ENCODE measurements around the gene TYK2. TPM values are rescaled to one million over a fixed set of nuclear protein-coding genes. Genes with fewer than 3 reads are reported as not detected.
A peak's percentile ranks its signal among the peaks of the same experiment; 100 is the strongest.
"Not testable (repeated sequence)": the region's sequence is repeated elsewhere in the genome, so short reads cannot be mapped to it uniquely, and the experiment has no call there.

TYK2 gene
- polyA plus RNA-seq, 6 donors from 2014 or later: 26.1 to 67.7 (median 48.5) TPM

- peaks cover 0 to 22% of the 10 kb centered on the region in 2 donors for H3K36me3 Mint-ChIP-seq
- H3K4me3 Mint-ChIP-seq: no peak overlapping the region
- H3K4me1 Mint-ChIP-seq: peaks cover 0 to 11% (median 5%) of the 10 kb centered on the region in 3 donors
- H3K9me3 Mint-ChIP-seq: no peaks in the 10 kb centered on the region
- no peak for DNase-seq
- H3K27me3 Mint-ChIP-seq: no peaks in the 10 kb centered on the region
- no peak for ATAC-seq (ENCODE audit: low read depth in 2 of 2)
- H3K27ac Mint-ChIP-seq: no peak overlapping the region
Observed at GRCh38 chr19:10356431-10356830, 23.9 kb downstream of the TYK2 start.

GRCh38 chr19:10353793-10354391 lies 26.5 kb downstream of the TYK2 start:
- Mint-ChIP-seq H3K4me1 (peaks cover 0 to 6% (median 0%) of the 10 kb centered on the region in 3 donors), H3K9me3 (no peaks in the 10 kb centered on the region), H3K27ac (peak overlapping the region in 1 of 6 donors; percentile 16), H3K36me3 (peaks cover 0 to 14% of the 10 kb centered on the region in 2 donors), H3K27me3 (no peaks in the 10 kb centered on the region), H3K4me3 (no peak overlapping the region)
- DNase-seq (no peak), ATAC-seq (ENCODE audit: low read depth in 2 of 2) (peak in 1 of 2 donors; percentile 39)

GRCh38 chr19:10352764-10353671 lies 27.4 kb downstream of the TYK2 start:
- no peaks in the 10 kb centered on the region for H3K9me3 Mint-ChIP-seq
- H3K4me1 Mint-ChIP-seq: peaks cover 0 to 6% (median 0%) of the 10 kb centered on the region in 3 donors
- peaks cover 0 to 14% of the 10 kb centered on the region in 2 donors for H3K36me3 Mint-ChIP-seq
- DNase-seq (no peak), ATAC-seq (ENCODE audit: low read depth in 2 of 2) (no peak)
- H3K27ac Mint-ChIP-seq: no peak overlapping the region
- H3K27me3 Mint-ChIP-seq: no peaks in the 10 kb centered on the region
- no peak overlapping the region for H3K4me3 Mint-ChIP-seq

GRCh38 chr19:10346509-10346908 lies 33.9 kb downstream of the TYK2 start:
- Mint-ChIP-seq H3K27ac (no peak overlapping the region), H3K36me3 (no peaks in the 10 kb centered on the region), H3K9me3 (no peaks in the 10 kb centered on the region), H3K27me3 (no peaks in the 10 kb centered on the region), H3K4me1 (no peaks in the 10 kb centered on the region), H3K4me3 (no peak overlapping the region)
- no peak for DNase-seq
- ATAC-seq (ENCODE audit: low read depth in 2 of 2): no peak

GRCh38 chr19:10344780-10345179 lies 35.6 kb downstream of the TYK2 start:
- Mint-ChIP-seq H3K4me1 (peaks cover 3 to 6% (median 5%) of the 10 kb centered on the region in 3 donors), H3K27me3 (no peaks in the 10 kb centered on the region), H3K27ac (no peak overlapping the region), H3K4me3 (no peak overlapping the region), H3K9me3 (no peaks in the 10 kb centered on the region), H3K36me3 (no peaks in the 10 kb centered on the region)
- no peak for DNase-seq
- no peak for ATAC-seq (ENCODE audit: low read depth in 2 of 2)

- no peaks in the 10 kb centered on the region for H3K27me3 Mint-ChIP-seq
- peak overlapping the region in 1 of 8 donors; percentile 59 for H3K4me3 Mint-ChIP-seq
- DNase-seq (no peak), ATAC-seq (ENCODE audit: low read depth in 2 of 2) (no peak)
- H3K27ac Mint-ChIP-seq: no peak overlapping the region
- no peaks in the 10 kb centered on the region for H3K9me3 Mint-ChIP-seq
- peaks cover 16 to 19% (median 18%) of the 10 kb centered on the region in 3 donors for H3K4me1 Mint-ChIP-seq
- H3K36me3 Mint-ChIP-seq: no peaks in the 10 kb centered on the region
Observed at GRCh38 chr19:10343495-10343894, 36.9 kb downstream of the TYK2 start.

- DNase-seq (no peak), ATAC-seq (ENCODE audit: low read depth in 2 of 2) (no peak)
- Mint-ChIP-seq H3K27me3 (no peaks in the 10 kb centered on the region), H3K36me3 (no peaks in the 10 kb centered on the region), H3K4me3 (peak overlapping the region; percentile 93 to 99 (median 97)), H3K9me3 (no peaks in the 10 kb centered on the region), H3K27ac (peak overlapping the region in 4 of 6 donors; percentile 80 to 96 (median 93)), H3K4me1 (peaks cover 21 to 34% (median 32%) of the 10 kb centered on the region in 3 donors)
Observed at GRCh38 chr19:10339977-10340376, 40.4 kb downstream of the TYK2 start.

GRCh38 chr19:10339380-10339960 lies 40.9 kb downstream of the TYK2 start, which contains the start of gene ICAM3:
ICAM3 (minus strand) TSS chr19:10339624; CDS start chr19:10339614, 10 bp downstream.
- ATAC-seq (ENCODE audit: low read depth in 2 of 2): peak; percentile 99
- Mint-ChIP-seq H3K4me3 (peak within 1 kb of the TSS; percentile 93 to 99 (median 97)), H3K4me1 (peaks cover 21 to 34% (median 32%) of the 10 kb centered on the region in 3 donors)

GRCh38 chr19:10338940-10339339 lies 41.4 kb downstream of the TYK2 start:
- Mint-ChIP-seq H3K36me3 (no peaks in the 10 kb centered on the region), H3K27ac (peak overlapping the region; percentile 60 to 96 (median 90)), H3K4me3 (peak overlapping the region; percentile 93 to 99 (median 97)), H3K27me3 (no peaks in the 10 kb centered on the region), H3K9me3 (no peaks in the 10 kb centered on the region), H3K4me1 (peaks cover 21 to 39% (median 36%) of the 10 kb centered on the region in 3 donors)
- no peak for ATAC-seq (ENCODE audit: low read depth in 2 of 2)
- no peak for DNase-seq

More at GRCh38 chr19:10339380-10339960, 40.9 kb downstream of the TYK2 start, which contains the start of gene ICAM3:
- Mint-ChIP-seq H3K9me3 (no peaks in the 10 kb centered on the region), H3K27ac (peak within 1 kb of the TSS; percentile 80 to 96 (median 93)), H3K27me3 (no peaks in the 10 kb centered on the region), H3K36me3 (no peaks in the 10 kb centered on the region)
- DNase-seq: peak; percentile 71

- not testable (repeated sequence) for DNase-seq; H3K9me3 Mint-ChIP-seq; ATAC-seq (ENCODE audit: low read depth in 2 of 2); H3K27me3 Mint-ChIP-seq; H3K36me3 Mint-ChIP-seq
- H3K4me1 Mint-ChIP-seq: peaks cover 36 to 59% (median 55%) of the 10 kb centered on the region in 3 donors
- peak overlapping the region in 4 of 8 donors; percentile 8 to 69 (median 31) for H3K4me3 Mint-ChIP-seq
- peak overlapping the region in 2 of 6 donors; percentile 33 to 34 for H3K27ac Mint-ChIP-seq
Observed at GRCh38 chr19:10336725-10337124, 43.6 kb downstream of the TYK2 start.

GRCh38 chr19:10335352-10335985 lies 44.9 kb downstream of the TYK2 start:
- Mint-ChIP-seq H3K4me1 (peaks cover 32 to 62% (median 57%) of the 10 kb centered on the region in 3 donors), H3K9me3 (no peaks in the 10 kb centered on the region), H3K27me3 (no peaks in the 10 kb centered on the region), H3K4me3 (peak overlapping the region in 1 of 8 donors; percentile 26), H3K27ac (peak overlapping the region in 1 of 6 donors; percentile 36), H3K36me3 (no peaks in the 10 kb centered on the region)
- ATAC-seq (ENCODE audit: low read depth in 2 of 2) (no peak), DNase-seq (no peak)

GRCh38 chr19:10334588-10335351 lies 45.6 kb downstream of the TYK2 start:
- peaks cover 31 to 63% (median 60%) of the 10 kb centered on the region in 3 donors for H3K4me1 Mint-ChIP-seq
- no peak for ATAC-seq (ENCODE audit: low read depth in 2 of 2)
- no peaks in the 10 kb centered on the region for H3K9me3 Mint-ChIP-seq
- H3K27me3 Mint-ChIP-seq: no peaks in the 10 kb centered on the region
- H3K36me3 Mint-ChIP-seq: no peaks in the 10 kb centered on the region
- H3K27ac Mint-ChIP-seq: peak overlapping the region in 3 of 6 donors; percentile 27 to 36 (median 29)
- no peak for DNase-seq
- peak overlapping the region in 5 of 8 donors; percentile 26 to 96 (median 54) for H3K4me3 Mint-ChIP-seq
